ENCODE data around the gene OR10G7.
"Not testable (repeated sequence)": the region's sequence is repeated elsewhere in the genome, so short reads cannot be mapped to it uniquely, and the experiment has no call there.

OR10G7 gene

DNA sequence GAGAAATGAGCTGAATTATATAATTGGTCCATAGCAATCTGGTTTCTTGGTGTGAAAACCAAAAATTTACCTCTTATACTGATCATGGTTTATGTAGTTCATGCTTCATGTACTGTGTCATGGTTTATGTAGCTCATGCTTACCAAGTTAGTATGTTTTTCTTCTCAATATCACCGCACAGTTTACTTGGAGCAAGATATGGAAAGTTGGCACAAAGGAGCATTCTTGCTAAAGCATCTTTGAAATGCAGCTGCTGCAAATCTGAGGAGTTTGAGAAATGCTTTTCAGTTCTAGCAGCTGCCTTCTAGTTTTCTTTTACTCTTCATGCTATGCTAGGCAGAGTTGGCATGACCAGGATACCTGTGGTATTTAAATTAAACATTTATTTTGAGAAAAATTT, 4.5 kb downstream of the OR10G7 start:
- DNase-seq = no peak

- DNase-seq = no peak
These were observed 14.6 kb downstream of the OR10G7 start, which contains the start of gene OR10G8 for GRCh38 chr11:124026498-124026897. OR10G8 (plus strand) TSS chr11:124026798; CDS start chr11:124029623, 2,825 bp downstream.

GRCh38 chr11:124015837-124016236, 25.3 kb downstream of the OR10G7 start:
- not testable (repeated sequence) for DNase-seq

DNA sequence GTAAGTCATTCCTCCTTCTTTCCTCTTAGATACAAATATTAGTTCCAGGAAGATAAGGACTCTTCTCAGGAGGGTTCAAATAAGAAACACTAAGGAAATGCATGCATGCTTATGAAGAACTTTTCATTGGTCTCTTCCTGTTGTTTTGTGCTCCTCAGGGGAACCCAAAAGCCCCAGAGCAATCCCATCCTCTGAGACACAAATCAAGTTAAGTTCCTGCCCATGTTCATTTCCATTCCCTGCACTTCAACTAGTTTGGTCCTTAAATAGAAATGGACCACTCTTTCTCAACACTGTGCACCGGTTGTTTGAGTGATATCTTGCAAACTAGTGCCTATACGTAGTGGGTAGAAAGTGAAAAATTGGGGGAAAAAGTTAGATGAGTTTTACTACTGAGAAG, 28.4 kb downstream of the OR10G7 start, which contains the start of gene OR10G4:
OR10G4 (plus strand) TSS at position 301 of the 400 bp plus-strand sequence. CDS start 2,578 bp downstream, outside the sequence.
- no peak for DNase-seq

DNA sequence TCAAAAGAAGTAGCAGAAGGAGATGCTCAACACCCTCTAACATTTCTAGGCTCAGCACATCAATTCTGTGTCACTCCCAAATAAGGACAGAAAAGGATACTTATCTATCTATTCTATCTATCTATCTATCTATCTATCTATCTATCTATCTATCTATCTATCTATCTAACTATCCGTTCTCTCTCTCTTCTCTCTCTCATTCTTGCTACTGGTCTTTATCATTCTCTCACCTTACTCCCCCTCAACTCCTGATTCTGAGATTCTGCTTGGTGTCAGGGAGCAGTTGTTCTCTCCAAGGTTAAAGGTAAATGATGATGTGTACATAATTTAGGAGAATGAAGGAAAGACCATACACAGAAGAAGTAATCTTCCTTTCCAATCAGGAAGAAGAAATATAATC, 46.0 kb downstream of the OR10G7 start, which contains the start of gene OR10G6:
OR10G6 (minus strand) TSS at position 43 of the 400 bp plus-strand sequence; CDS start at position 43, 0 bp downstream.
- no peak for DNase-seq
